Gastrocnemius medialis (tissue), 4 donors: ENCODE measurements around the gene ADSS1. TPM values are rescaled to one million over a fixed set of nuclear protein-coding genes. Genes with fewer than 3 reads are reported as not detected.

ENCODE experiments used
- ATAC-seq, 2 donors: fragments of 150-250 bp; one replicate each; pipeline ENCODE4 v1.9.1; 2016
- DNase-seq, 2 donors: peaks; one replicate each; pipeline ENCODE4 v3.0.0-alpha.2; 2019
- H3K27ac ChIP-seq, 4 donors: fragments of 200-600 bp; sonication (generic); 1 replicate in 1 of 4; 2 replicates in 3 of 4; pipeline ENCODE4 v1.5.1; 2016 to 2018; ENCODE audit warnings: mild to moderate bottlenecking in 2 of 4, moderate library complexity in 1 of 4
- H3K27me3 ChIP-seq, 3 donors: fragments of 200-600 bp; sonication (generic) in 2 of 3; 1 replicate in 1 of 3; 2 replicates in 2 of 3; pipeline versions ENCODE4 v1.5.1 to v1.6.0; 2016 to 2019; ENCODE audit warnings: mild to moderate bottlenecking in 1 of 3, moderate library complexity in 1 of 3
- H3K36me3 ChIP-seq, 2 donors: fragments of 200-600 bp; sonication (generic) in 1 of 2; one replicate each; pipeline ENCODE4 v1.5.1; 2017 to 2018
- H3K4me1 ChIP-seq, 2 donors: fragments of 200-600 bp; sonication (generic) in 1 of 2; one replicate each; pipeline ENCODE4 v1.5.1; 2016 to 2017; ENCODE audit warnings: mild to moderate bottlenecking in 2 of 2
- H3K4me3 ChIP-seq, 4 donors: fragments of 200-600 bp; sonication (generic) in 3 of 4; 1 replicate in 1 of 4; 2 replicates in 3 of 4; pipeline ENCODE4 v1.5.1; 2016 to 2019; ENCODE audit warnings: mild to moderate bottlenecking in 2 of 4
- H3K9me3 ChIP-seq, 3 donors: fragments of 200-600 bp; sonication (generic) in 2 of 3; 1 replicate in 1 of 3; 2 replicates in 2 of 3; pipeline ENCODE4 v1.5.1; 2016 to 2019
- POLR2A ChIP-seq, 2 donors: fragments of 450-650 bp; IDR thresholded peaks; one replicate each; pipeline ENCODE4 v1.6.1; 2017; ENCODE audit warnings: antibody characterized with exemption in 2 of 2, mild to moderate bottlenecking in 2 of 2, moderate library complexity in 2 of 2
- in situ Hi-C, 4 donors: fragments of 200-750 bp; cut with MboI; loops; one replicate each; pipeline versions ENCODE4 v1.15.0 to v1.8.0; 2017; ENCODE audit warnings: low sequenced_read_pairs in 4 of 4
- intact Hi-C: fragments of 100-400 bp; cut with DNase I; formaldehyde crosslinking; loops from one replicate; pipeline ENCODE4 v1.15.1; 2023; ENCODE audit warnings: low total_unique reads
- total RNA-seq, 4 donors: library from RNA; depleted of rRNA; stranded (reverse); fragments of >200 nt; gene quantifications; one replicate each; pipeline versions ENCODE4 v1.1.0 to v1.2.3, GENCODE V29; 2016
- TF ChIP-seq, protein P1 (sequence below), 5 experiments: fragments of 450-650 bp in 3 of 5; fragments of 200-600 bp in 2 of 5; sonication (generic) in 2 of 5; IDR thresholded peaks in 4 of 5; conservative IDR thresholded peaks in 1 of 5; 1 replicate in 4 of 5; 2 replicates in 1 of 5; pipeline ENCODE4 v1.5.1; 2016 to 2019; ENCODE audit warnings: antibody characterized with exemption in 5 of 5, mild to moderate bottlenecking in 3 of 5, moderate library complexity in 3 of 5

The ADSS1 gene
- total RNA-seq, 4 donors from 2014 or later, result 165 to 577 (median 232) TPM

- no peak for TF ChIP-seq POLR2A (IDR thresholded peaks at IDR 0.05)
- TF ChIP-seq, protein P1, sequence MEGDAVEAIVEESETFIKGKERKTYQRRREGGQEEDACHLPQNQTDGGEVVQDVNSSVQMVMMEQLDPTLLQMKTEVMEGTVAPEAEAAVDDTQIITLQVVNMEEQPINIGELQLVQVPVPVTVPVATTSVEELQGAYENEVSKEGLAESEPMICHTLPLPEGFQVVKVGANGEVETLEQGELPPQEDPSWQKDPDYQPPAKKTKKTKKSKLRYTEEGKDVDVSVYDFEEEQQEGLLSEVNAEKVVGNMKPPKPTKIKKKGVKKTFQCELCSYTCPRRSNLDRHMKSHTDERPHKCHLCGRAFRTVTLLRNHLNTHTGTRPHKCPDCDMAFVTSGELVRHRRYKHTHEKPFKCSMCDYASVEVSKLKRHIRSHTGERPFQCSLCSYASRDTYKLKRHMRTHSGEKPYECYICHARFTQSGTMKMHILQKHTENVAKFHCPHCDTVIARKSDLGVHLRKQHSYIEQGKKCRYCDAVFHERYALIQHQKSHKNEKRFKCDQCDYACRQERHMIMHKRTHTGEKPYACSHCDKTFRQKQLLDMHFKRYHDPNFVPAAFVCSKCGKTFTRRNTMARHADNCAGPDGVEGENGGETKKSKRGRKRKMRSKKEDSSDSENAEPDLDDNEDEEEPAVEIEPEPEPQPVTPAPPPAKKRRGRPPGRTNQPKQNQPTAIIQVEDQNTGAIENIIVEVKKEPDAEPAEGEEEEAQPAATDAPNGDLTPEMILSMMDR (IDR thresholded peaks at IDR 0.05 in 4 of 5, conservative IDR thresholded peaks at IDR 0.05 in 1 of 5), result no peak
- no peak overlapping the region for H3K4me3 ChIP-seq
- in situ Hi-C loops (no loop called here), intact Hi-C loops (no loop called here)
- peaks cover 0 to 21% of the 10 kb centered on the region in 2 donors for H3K36me3 ChIP-seq
- H3K9me3 ChIP-seq, result no peaks in the 10 kb centered on the region
- ATAC-seq (no peak), DNase-seq (no peak)
- H3K27ac ChIP-seq, result peak overlapping the region in 2 of 4 donors; percentile 55 to 62
- no peaks in the 10 kb centered on the region for H3K27me3 ChIP-seq
- H3K4me1 ChIP-seq, result peaks cover 35 to 37% of the 10 kb centered on the region in 2 donors
These were observed 69.1 kb downstream of the ADSS1 start for GRCh38 chr14:104792945-104793702.

DNA sequence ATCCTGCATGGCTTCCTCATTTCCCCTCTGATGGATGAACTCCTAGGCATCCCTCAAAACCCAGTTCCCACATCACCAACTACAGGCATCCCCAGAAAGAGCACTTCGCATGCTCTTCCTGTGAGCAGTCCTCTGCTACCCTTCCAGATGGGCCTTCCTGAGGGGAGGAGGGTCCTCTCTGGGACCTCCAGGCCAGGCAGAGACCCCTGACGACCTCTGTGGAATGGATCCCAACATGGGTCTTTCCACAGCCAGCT is 69.6 kb downstream of the ADSS1 start:
- intact Hi-C loops (no loop called here), in situ Hi-C loops (no loop called here)
- ATAC-seq, result no peak
- Histone ChIP-seq H3K9me3 (no peaks in the 10 kb centered on the region), H3K4me3 (peak overlapping the region in 1 of 4 donors; percentile 73), H3K27me3 (no peaks in the 10 kb centered on the region), H3K27ac (peak overlapping the region in 1 of 4 donors; percentile 68), H3K36me3 (peaks cover 0 to 21% of the 10 kb centered on the region in 2 donors), H3K4me1 (peaks cover 35 to 37% of the 10 kb centered on the region in 2 donors)
- DNase-seq, result no peak
- TF ChIP-seq, protein P1 (IDR thresholded peaks at IDR 0.05 in 4 of 5, conservative IDR thresholded peaks at IDR 0.05 in 1 of 5), result no peak
- no peak for TF ChIP-seq POLR2A (IDR thresholded peaks at IDR 0.05)

DNA sequence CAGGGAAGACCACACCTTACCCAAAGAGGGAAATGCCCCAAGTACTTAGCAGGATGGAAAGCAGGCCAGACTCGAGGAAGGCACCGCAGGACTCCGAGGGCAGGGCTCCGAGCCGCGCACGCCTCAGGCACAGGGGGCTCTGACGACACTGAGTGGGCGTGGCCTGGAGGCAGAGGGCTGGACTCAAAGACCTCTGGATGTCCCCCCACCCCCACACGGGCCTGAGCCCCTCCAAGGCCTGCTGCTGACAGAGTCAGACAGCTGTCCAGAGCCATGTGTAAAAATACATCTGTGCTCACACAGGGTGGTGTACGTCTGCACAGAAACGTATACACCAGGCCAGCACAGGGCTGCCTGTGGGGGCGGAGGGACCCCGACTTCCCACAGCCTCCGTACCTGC is 70.1 kb downstream of the ADSS1 start:
- DNase-seq, result no peak
- in situ Hi-C loops (no loop called here), intact Hi-C loops (loop anchor here (1.0 kb wide), 1 partner anchor 25 kb away; no protein-coding TSS in a partner anchor)
- no peak for ATAC-seq
- Histone ChIP-seq H3K9me3 (no peaks in the 10 kb centered on the region), H3K36me3 (peaks cover 0 to 21% of the 10 kb centered on the region in 2 donors), H3K27ac (peak overlapping the region in 2 of 4 donors; percentile 65 to 68), H3K4me3 (peak overlapping the region; percentile 60 to 89 (median 68)), H3K4me1 (peaks cover 35 to 37% of the 10 kb centered on the region in 2 donors), H3K27me3 (no peaks in the 10 kb centered on the region)
- TF ChIP-seq POLR2A (IDR thresholded peaks at IDR 0.05), result no peak
- TF ChIP-seq, protein P1 (IDR thresholded peaks at IDR 0.05 in 4 of 5, conservative IDR thresholded peaks at IDR 0.05 in 1 of 5), result no peak

GRCh38 chr14:104794631-104794992 is 70.6 kb downstream of the ADSS1 start:
- in situ Hi-C loops, result no loop called here
- Histone ChIP-seq H3K4me1 (peaks cover 35 to 37% of the 10 kb centered on the region in 2 donors), H3K9me3 (no peaks in the 10 kb centered on the region), H3K27me3 (no peaks in the 10 kb centered on the region), H3K4me3 (peak overlapping the region; percentile 60 to 89 (median 68)), H3K36me3 (peaks cover 0 to 19% of the 10 kb centered on the region in 2 donors), H3K27ac (peak overlapping the region; percentile 47 to 69 (median 66))
- TF ChIP-seq, protein P1 (IDR thresholded peaks at IDR 0.05 in 4 of 5, conservative IDR thresholded peaks at IDR 0.05 in 1 of 5), result no peak
- no peak for TF ChIP-seq POLR2A (IDR thresholded peaks at IDR 0.05)
- intact Hi-C loops, result loop anchor here (1.0 kb wide), 1 partner anchor 25 kb away; no protein-coding TSS in a partner anchor
- ATAC-seq, result peak; percentile 17 to 28
- no peak for DNase-seq
